IMR-90 (cell line): ENCODE data around the gene HDGFL2.

Experiments
- CHD1 ChIP-seq: IDR thresholded peaks from 2 replicates; pipeline ENCODE4 v1.6.1; 2012; ENCODE audit warnings: low read depth, low read length, improper control_type of control experiment
- CTCF ChIP-seq: conservative IDR thresholded peaks from 2 replicates; pipeline ENCODE4 v1.5.1; 2012; ENCODE audit warnings: mild to moderate bottlenecking, low read depth, low read length, improper control_type of control experiment
- MXI1 ChIP-seq: IDR thresholded peaks from 2 replicates; pipeline ENCODE4 v1.6.1; 2012; ENCODE audit warnings: low read depth, mild to moderate bottlenecking, low read length, moderate library complexity, borderline replicate concordance
- NFE2L2 ChIP-seq: fragments of 150-350 bp; IDR thresholded peaks from 2 replicates; pipeline ENCODE4 v1.6.1; 2016; ENCODE audit warnings: low read depth, mild to moderate bottlenecking, low read length
- POLR2A ChIP-seq: IDR thresholded peaks from 2 replicates; pipeline ENCODE4 v1.6.1; 2012; ENCODE audit warnings: mild to moderate bottlenecking, low read depth, low read length
- RAD21 ChIP-seq: IDR thresholded peaks from 2 replicates; pipeline ENCODE4 v1.6.1; 2012; ENCODE audit warnings: low read length, improper control_type of control experiment
- SMC3 ChIP-seq: fragments of 150-350 bp; IDR thresholded peaks from 2 replicates; pipeline ENCODE4 v1.6.1; 2016; ENCODE audit warnings: low read depth, mild to moderate bottlenecking, antibody characterized with exemption, low read length, moderate library complexity
- USF2 ChIP-seq: fragments of 150-350 bp; IDR thresholded peaks from 2 replicates; pipeline ENCODE4 v1.6.1; 2017; ENCODE audit warnings: mild to moderate bottlenecking, antibody characterized with exemption, low read length, low read depth

GRCh38 chr19:4473011-4473762, 1.1 kb downstream of the HDGFL2 start:
- TF ChIP-seq CTCF (no peak), CHD1 (no peak), SMC3 (no peak), RAD21 (no peak), NFE2L2 (no peak), POLR2A (no peak), MXI1 (no peak), USF2 (no peak)
